WTC11 (cell line): Measurements from ENCODE around the gene RGS14. TPM values are rescaled to one million over a fixed set of nuclear protein-coding genes. Genes with fewer than 3 reads are reported as not detected.

Experiments used
- ATAC-seq: fragments of 200-7000 bp; cut with Tn5 transposase; 2 replicates; pipeline ENCODE4 v1.10.0; 2021; ENCODE audit warnings: mild to moderate bottlenecking, moderate library complexity
- CTCF ChIA-PET: fragments of 300-600 bp; sonication (Branson Sonifier 250); formaldehyde crosslinking; loops from one replicate; lab custom pipeline; 2021; ENCODE audit warnings: antibody characterized with exemption; lab: Charles Lee
- POLR2A ChIA-PET: fragments of 350-600 bp; sonication (Branson Sonifier 250); formaldehyde crosslinking; loops from one replicate; lab custom pipeline; 2021; ENCODE audit warnings: antibody characterized with exemption; lab: Charles Lee
- DNase-seq: peaks from one replicate; pipeline ENCODE4 v3.0.0; 2021; ENCODE audit warnings: low spot score
- H3K27ac Mint-ChIP-seq: 2 replicates; pipeline ENCODE4 v1.8.0; 2021; ENCODE audit warnings: mixed read lengths
- H3K27me3 Mint-ChIP-seq: 2 replicates; pipeline ENCODE4 v1.8.0; 2021; ENCODE audit warnings: low read depth, mild to moderate bottlenecking, moderate library complexity, mixed read lengths
- H3K36me3 Mint-ChIP-seq: 2 replicates; pipeline ENCODE4 v1.8.0; 2021; ENCODE audit warnings: mixed read lengths
- H3K4me1 Mint-ChIP-seq: 2 replicates; pipeline ENCODE4 v1.8.0; 2022; ENCODE audit warnings: mixed read lengths
- H3K4me3 Mint-ChIP-seq: 2 replicates; pipeline ENCODE4 v1.8.0; 2021; ENCODE audit warnings: mild to moderate bottlenecking, moderate library complexity, mixed read lengths
- H3K9me3 Mint-ChIP-seq: 2 replicates; pipeline ENCODE4 v1.8.0; 2021; ENCODE audit warnings: mixed read lengths
- ATF1 ChIP-seq: sonication (generic); formaldehyde crosslinking; IDR thresholded peaks from 2 replicates; pipeline ENCODE4 v1.8.1; 2023; ENCODE audit warnings: mild to moderate bottlenecking, moderate library complexity, missing genetic modification reagents
- CREB1 ChIP-seq: sonication (generic); formaldehyde crosslinking; IDR thresholded peaks from 2 replicates; pipeline ENCODE4 v1.8.0; 2023; ENCODE audit warnings: mild to moderate bottlenecking, missing genetic modification reagents
- ETV6 ChIP-seq: sonication (generic); formaldehyde crosslinking; IDR thresholded peaks from 2 replicates; pipeline ENCODE4 v1.8.1; 2022; ENCODE audit warnings: mild to moderate bottlenecking, missing genetic modification reagents
- GRHL2 ChIP-seq: fragments of 250-450 bp; sonication (Bioruptor Pico); IDR thresholded peaks from 2 replicates; pipeline ENCODE4 v1.8.0; 2022; ENCODE audit warnings: mild to moderate bottlenecking, moderate library complexity; ENCODE audit not compliant: insufficient replicate concordance, severe bottlenecking
- PRRX2 ChIP-seq: fragments of 250-450 bp; sonication (Bioruptor Pico); IDR thresholded peaks from 2 replicates; pipeline ENCODE4 v1.8.0; 2021; ENCODE audit warnings: mild to moderate bottlenecking
- RELA ChIP-seq: sonication (generic); formaldehyde crosslinking; IDR thresholded peaks from 2 replicates; pipeline ENCODE4 v1.8.1; 2022; ENCODE audit warnings: missing genetic modification reagents, mild to moderate bottlenecking, borderline replicate concordance
- RORB ChIP-seq: fragments of 250-450 bp; sonication (Bioruptor Pico); IDR thresholded peaks from 2 replicates; pipeline ENCODE4 v1.9.0; 2021; ENCODE audit warnings: mild to moderate bottlenecking
- SP1 ChIP-seq: sonication (generic); formaldehyde crosslinking; conservative IDR thresholded peaks from 2 replicates; pipeline ENCODE4 v1.8.1; 2022; ENCODE audit warnings: missing genetic modification reagents
- TCF7 ChIP-seq: sonication (generic); formaldehyde crosslinking; IDR thresholded peaks from 2 replicates; pipeline ENCODE4 v1.8.0; 2022; ENCODE audit warnings: mild to moderate bottlenecking, low read depth, missing genetic modification reagents, moderate library complexity
- TP53 ChIP-seq: sonication (generic); formaldehyde crosslinking; IDR thresholded peaks from 2 replicates; pipeline ENCODE4 v1.8.1; 2023; ENCODE audit warnings: mild to moderate bottlenecking, missing genetic modification reagents
- ZNF219 ChIP-seq: sonication (generic); formaldehyde crosslinking; IDR thresholded peaks from 2 replicates; pipeline ENCODE4 v1.8.0; 2023; ENCODE audit warnings: missing genetic modification reagents, mild to moderate bottlenecking, borderline replicate concordance
- total RNA-seq: library from RNA; stranded (reverse); gene quantifications from 3 replicates; pipeline ENCODE4 v1.2.3, GENCODE V29; 2021
- TF ChIP-seq, protein P1 (sequence below): sonication (generic); formaldehyde crosslinking; IDR thresholded peaks from 2 replicates; pipeline ENCODE4 v1.8.0; 2022; ENCODE audit warnings: missing genetic modification reagents
- TF ChIP-seq, protein P2 (sequence below): sonication (generic); formaldehyde crosslinking; IDR thresholded peaks from 2 replicates; pipeline ENCODE4 v1.8.1; 2023; ENCODE audit warnings: mild to moderate bottlenecking, missing genetic modification reagents, moderate library complexity
- TF ChIP-seq, protein P3 (sequence below): sonication (generic); formaldehyde crosslinking; IDR thresholded peaks from 2 replicates; pipeline ENCODE4 v1.8.1; 2022; ENCODE audit warnings: mild to moderate bottlenecking, moderate library complexity, missing genetic modification reagents
- TF ChIP-seq, protein P4 (sequence below): sonication (generic); formaldehyde crosslinking; IDR thresholded peaks from 2 replicates; pipeline ENCODE4 v1.8.0; 2023; ENCODE audit warnings: missing genetic modification reagents

The RGS14 gene
- total RNA-seq, 1 experiment from 2014 or later, result 74.6 TPM

DNA sequence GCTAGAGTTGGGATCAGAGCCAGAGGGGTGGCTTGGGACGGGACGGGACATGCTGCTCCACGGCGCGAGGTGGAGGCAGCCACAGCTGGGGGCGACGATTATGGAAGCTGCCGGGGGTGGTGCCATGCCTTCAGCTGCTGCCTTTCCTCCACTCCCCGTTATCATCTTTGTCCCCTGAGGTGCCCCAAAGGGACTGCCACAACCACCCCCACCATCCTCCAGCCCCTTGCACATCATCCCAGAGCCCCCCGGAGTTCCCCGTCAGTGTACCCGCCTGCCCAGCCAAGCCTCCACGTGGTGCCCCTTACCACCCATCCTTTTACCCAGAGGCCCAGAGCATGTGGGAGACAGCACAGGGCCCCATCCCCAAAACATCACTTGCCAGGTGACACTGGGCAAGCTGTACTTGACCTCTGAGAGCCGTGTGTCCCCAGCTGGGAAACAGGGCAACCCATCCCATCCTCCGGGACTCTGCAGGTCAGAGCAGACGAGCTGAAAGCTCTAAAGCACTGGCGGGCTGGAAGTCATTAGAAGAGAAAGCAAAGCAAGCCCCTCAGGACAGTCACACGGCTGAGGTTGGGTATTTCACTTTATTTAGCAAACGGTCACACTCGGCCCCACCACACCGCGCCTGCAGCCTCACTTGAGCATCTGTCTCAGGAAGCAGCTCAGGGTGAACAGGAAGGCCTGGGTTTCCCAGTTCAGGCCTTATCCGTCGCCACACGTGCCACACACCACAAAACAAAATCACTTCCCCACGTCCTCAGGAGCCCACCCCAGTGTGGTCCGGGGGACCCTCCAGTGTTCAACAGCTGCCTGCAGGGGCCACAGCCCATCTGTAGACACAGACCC lies 26.5 kb upstream of the RGS14 start:
- no peaks in the 10 kb centered on the region for H3K9me3 Mint-ChIP-seq
- POLR2A ChIA-PET, result no interaction called here
- TF ChIP-seq RORB, result no peak
- TF ChIP-seq, protein P1, sequence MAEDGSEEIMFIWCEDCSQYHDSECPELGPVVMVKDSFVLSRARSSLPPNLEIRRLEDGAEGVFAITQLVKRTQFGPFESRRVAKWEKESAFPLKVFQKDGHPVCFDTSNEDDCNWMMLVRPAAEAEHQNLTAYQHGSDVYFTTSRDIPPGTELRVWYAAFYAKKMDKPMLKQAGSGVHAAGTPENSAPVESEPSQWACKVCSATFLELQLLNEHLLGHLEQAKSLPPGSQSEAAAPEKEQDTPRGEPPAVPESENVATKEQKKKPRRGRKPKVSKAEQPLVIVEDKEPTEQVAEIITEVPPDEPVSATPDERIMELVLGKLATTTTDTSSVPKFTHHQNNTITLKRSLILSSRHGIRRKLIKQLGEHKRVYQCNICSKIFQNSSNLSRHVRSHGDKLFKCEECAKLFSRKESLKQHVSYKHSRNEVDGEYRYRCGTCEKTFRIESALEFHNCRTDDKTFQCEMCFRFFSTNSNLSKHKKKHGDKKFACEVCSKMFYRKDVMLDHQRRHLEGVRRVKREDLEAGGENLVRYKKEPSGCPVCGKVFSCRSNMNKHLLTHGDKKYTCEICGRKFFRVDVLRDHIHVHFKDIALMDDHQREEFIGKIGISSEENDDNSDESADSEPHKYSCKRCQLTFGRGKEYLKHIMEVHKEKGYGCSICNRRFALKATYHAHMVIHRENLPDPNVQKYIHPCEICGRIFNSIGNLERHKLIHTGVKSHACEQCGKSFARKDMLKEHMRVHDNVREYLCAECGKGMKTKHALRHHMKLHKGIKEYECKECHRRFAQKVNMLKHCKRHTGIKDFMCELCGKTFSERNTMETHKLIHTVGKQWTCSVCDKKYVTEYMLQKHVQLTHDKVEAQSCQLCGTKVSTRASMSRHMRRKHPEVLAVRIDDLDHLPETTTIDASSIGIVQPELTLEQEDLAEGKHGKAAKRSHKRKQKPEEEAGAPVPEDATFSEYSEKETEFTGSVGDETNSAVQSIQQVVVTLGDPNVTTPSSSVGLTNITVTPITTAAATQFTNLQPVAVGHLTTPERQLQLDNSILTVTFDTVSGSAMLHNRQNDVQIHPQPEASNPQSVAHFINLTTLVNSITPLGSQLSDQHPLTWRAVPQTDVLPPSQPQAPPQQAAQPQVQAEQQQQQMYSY (CRISPR knock-in tag), result no peak
- TF ChIP-seq, protein P2, sequence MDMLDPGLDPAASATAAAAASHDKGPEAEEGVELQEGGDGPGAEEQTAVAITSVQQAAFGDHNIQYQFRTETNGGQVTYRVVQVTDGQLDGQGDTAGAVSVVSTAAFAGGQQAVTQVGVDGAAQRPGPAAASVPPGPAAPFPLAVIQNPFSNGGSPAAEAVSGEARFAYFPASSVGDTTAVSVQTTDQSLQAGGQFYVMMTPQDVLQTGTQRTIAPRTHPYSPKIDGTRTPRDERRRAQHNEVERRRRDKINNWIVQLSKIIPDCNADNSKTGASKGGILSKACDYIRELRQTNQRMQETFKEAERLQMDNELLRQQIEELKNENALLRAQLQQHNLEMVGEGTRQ (CRISPR knock-in tag), result no peak
- no peak for TF ChIP-seq SP1 (CRISPR knock-in tag)
- TF ChIP-seq GRHL2, result no peak
- TF ChIP-seq RELA, result no peak
- TF ChIP-seq ETV6 (CRISPR knock-in tag), result no peak
- TF ChIP-seq TCF7 (CRISPR knock-in tag), result no peak
- TF ChIP-seq, all 79 proteins: peak for 0
- Mint-ChIP-seq H3K36me3 (peaks cover 44% of the 10 kb centered on the region), H3K27me3 (no peaks in the 10 kb centered on the region), H3K27ac (peak overlapping the region; percentile 46; the same call in 1 of the 2 replicates), H3K4me1 (peaks cover 17% of the 10 kb centered on the region), H3K4me3 (no peak overlapping the region)
- no peak for ATAC-seq
- CTCF ChIA-PET, result interaction anchor here (1.0 to 2.0 kb wide), 4 partner anchors 13 to 39 kb away, joined by 3 to 8 read pairs (median 4); no protein-coding TSS in a partner anchor
- no peak for DNase-seq

DNA sequence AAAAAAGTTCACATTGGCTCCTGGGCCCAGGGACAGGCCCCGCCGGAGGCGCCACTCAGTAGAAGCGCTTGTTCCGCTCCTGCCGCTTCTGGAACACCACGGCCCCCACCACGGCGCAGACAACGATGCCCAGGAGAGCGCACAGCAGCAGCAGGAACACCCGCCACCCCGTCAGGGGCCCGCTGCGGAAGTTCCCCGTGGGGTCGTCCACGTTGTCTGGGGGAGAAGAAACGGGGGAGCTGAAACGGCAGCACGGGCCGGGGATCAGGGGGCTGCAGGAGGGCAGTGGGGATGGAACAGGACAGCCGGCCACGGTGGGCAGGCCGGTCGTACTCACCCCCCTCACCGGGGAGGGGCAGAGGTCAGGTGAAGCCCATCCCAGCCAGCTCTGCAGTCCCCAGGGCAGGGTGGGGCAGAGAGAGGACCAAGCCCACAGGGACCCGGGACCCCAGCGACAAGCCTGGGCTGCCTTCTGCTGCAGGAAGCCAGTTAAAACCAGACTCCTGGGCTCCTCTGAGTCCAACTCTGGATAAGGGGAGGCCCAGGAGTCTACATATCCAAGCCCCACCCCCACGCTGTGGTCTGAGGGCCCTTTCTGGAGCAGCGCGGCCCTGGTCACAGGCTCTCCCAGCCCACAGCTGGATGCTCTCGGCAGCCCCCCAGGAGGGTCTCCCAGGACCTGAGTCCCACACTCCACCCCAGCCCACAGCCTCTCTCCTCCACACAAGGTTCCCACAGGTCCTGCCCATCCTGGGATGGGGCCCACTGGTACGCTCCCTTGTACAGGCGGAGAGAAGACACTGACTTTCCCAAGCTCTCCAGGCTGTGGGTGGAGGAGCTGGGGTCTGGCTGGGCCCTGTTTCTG lies 25.5 kb upstream of the RGS14 start:
- POLR2A ChIA-PET, result no interaction called here
- H3K27ac Mint-ChIP-seq, result no peak overlapping the region
- no peaks in the 10 kb centered on the region for H3K27me3 Mint-ChIP-seq
- ATAC-seq, result no peak
- H3K9me3 Mint-ChIP-seq, result no peaks in the 10 kb centered on the region
- H3K4me3 Mint-ChIP-seq, result no peak overlapping the region
- TF ChIP-seq CREB1 (no peak), ZNF219 (CRISPR knock-in tag) (no peak), PRRX2 (CRISPR knock-in tag) (no peak), RORB (no peak), TCF7 (CRISPR knock-in tag) (no peak)
- TF ChIP-seq, protein P3, sequence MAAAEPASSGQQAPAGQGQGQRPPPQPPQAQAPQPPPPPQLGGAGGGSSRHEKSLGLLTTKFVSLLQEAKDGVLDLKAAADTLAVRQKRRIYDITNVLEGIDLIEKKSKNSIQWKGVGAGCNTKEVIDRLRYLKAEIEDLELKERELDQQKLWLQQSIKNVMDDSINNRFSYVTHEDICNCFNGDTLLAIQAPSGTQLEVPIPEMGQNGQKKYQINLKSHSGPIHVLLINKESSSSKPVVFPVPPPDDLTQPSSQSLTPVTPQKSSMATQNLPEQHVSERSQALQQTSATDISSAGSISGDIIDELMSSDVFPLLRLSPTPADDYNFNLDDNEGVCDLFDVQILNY, result no peak
- TF ChIP-seq, all 79 proteins: peak for 0
- Mint-ChIP-seq H3K36me3 (peaks cover 49% of the 10 kb centered on the region), H3K4me1 (peaks cover 21% of the 10 kb centered on the region)
- DNase-seq, result no peak
- CTCF ChIA-PET, result interaction anchor here (1.0 to 1.7 kb wide), 5 partner anchors 14 to 165 kb away, joined by 3 to 8 read pairs (median 3); partner anchors contain the start of gene PDLIM7

DNA sequence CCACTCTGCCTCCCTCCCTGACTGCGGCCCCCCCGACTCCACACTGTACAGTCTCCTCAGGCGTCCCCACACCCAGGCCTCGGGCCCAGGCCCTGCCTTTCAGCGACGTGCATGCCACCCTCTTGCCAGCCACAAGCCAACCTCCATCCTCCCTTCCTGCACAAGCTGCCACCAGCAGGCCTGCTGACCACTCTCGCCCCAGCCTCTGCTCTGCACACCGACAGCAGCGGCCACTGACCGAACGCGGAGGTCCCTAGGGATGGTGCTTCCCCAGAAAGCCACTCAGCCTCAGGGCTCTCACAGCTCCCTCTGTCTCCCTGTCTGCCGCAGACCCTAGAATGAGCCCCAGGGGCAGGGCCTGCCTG lies 24.8 kb upstream of the RGS14 start:
- H3K9me3 Mint-ChIP-seq, result no peaks in the 10 kb centered on the region
- POLR2A ChIA-PET, result no interaction called here
- ATAC-seq, result no peak
- TF ChIP-seq TP53 (no peak), ATF1 (no peak), ZNF219 (CRISPR knock-in tag) (peak; percentile 58; the same call in 1 of the 2 replicates)
- TF ChIP-seq, protein P4, sequence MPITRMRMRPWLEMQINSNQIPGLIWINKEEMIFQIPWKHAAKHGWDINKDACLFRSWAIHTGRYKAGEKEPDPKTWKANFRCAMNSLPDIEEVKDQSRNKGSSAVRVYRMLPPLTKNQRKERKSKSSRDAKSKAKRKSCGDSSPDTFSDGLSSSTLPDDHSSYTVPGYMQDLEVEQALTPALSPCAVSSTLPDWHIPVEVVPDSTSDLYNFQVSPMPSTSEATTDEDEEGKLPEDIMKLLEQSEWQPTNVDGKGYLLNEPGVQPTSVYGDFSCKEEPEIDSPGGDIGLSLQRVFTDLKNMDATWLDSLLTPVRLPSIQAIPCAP (CRISPR knock-in tag), result no peak
- TF ChIP-seq, all 79 proteins: peak for 1
- Mint-ChIP-seq H3K27ac (no peak overlapping the region; the same call in 1 of the 2 replicates), H3K4me1 (peaks cover 21% of the 10 kb centered on the region), H3K4me3 (no peak overlapping the region; the same call in 1 of the 2 replicates), H3K36me3 (peaks cover 53% of the 10 kb centered on the region), H3K27me3 (no peaks in the 10 kb centered on the region)
- CTCF ChIA-PET, result interaction anchor here (1.1 to 1.7 kb wide), 2 partner anchors 14 to 165 kb away, joined by 3 to 4 read pairs; partner anchors contain the start of gene PDLIM7
- no peak for DNase-seq
